Endothelial cell of umbilical vein (primary cell): ENCODE data around the gene VAC14. TPM values are rescaled to one million over a fixed set of nuclear protein-coding genes. Genes with fewer than 3 reads are reported as not detected.
A peak's percentile ranks its signal among the peaks of the same experiment; 100 is the strongest.

Experiments
- BruUV-seq: library from RNA; stranded (reverse); fragments of 400-500 nt; replicated peaks from 2 replicates; lab custom pipeline; 2021; lab: Mats Ljungman, UMichigan
- CTCF ChIA-PET: fragments of 300-600, 350-600 bp; sonication (Branson Sonifier 250); formaldehyde crosslinking; loops from one replicate; lab custom pipeline; 2021; ENCODE audit warnings: antibody characterized with exemption, inconsistent platforms; lab: Charles Lee
- POLR2A ChIA-PET: fragments of 300-600, 350-600 bp; sonication (Branson Sonifier 250); formaldehyde crosslinking; loops from one replicate; lab custom pipeline; 2021; ENCODE audit warnings: antibody characterized with exemption, inconsistent platforms; lab: Charles Lee
- DNase-seq: peaks from one replicate; pipeline ENCODE4 v3.0.0-alpha.2; 2011; ENCODE audit warnings: low read depth, low spot score
- FAIRE-seq: peaks from 2 replicates; lab custom pipeline; 2011; peaks lifted over from hg19 to GRCh38; lab: Jason Lieb, UNC
- H2AFZ ChIP-seq: 2 replicates; pipeline ENCODE4 v1.6.0; 2012; ENCODE audit warnings: low read depth, low read length, control low read depth, inconsistent platforms
- H3K27ac ChIP-seq: 2 replicates; pipeline ENCODE4 v1.5.1; 2011; ENCODE audit warnings: low read depth, mild to moderate bottlenecking, control low read depth, low read length, moderate library complexity; ENCODE audit not compliant: insufficient read depth
- H3K27me3 ChIP-seq, 2 experiments: 2 replicates each; pipeline versions ENCODE4 v1.6.0 to v1.6.1; 2011; ENCODE audit warnings: low read length in 2 of 2, mixed read lengths in 1 of 2; ENCODE audit not compliant: control insufficient read depth in 2 of 2, insufficient read depth in 2 of 2
- H3K36me3 ChIP-seq, 2 experiments: 2 replicates in 1 of 2; 3 replicates in 1 of 2; pipeline ENCODE4 v1.5.1; 2011; ENCODE audit warnings: low read length in 2 of 2, mild to moderate bottlenecking in 1 of 2, moderate library complexity in 1 of 2; ENCODE audit not compliant: control insufficient read depth in 2 of 2, insufficient read depth in 2 of 2; ENCODE audit errors: extremely low read depth in 1 of 2
- H3K4me1 ChIP-seq: 3 replicates; pipeline ENCODE4 v1.5.1; 2011; ENCODE audit warnings: mild to moderate bottlenecking, low read length; ENCODE audit not compliant: control insufficient read depth, insufficient read depth; ENCODE audit errors: extremely low read depth
- H3K4me2 ChIP-seq: 2 replicates; pipeline ENCODE4 v1.6.1; 2011; ENCODE audit warnings: low read length, control low read depth, mixed read lengths; ENCODE audit not compliant: insufficient read depth
- H3K4me3 ChIP-seq, 3 experiments: fragments of 200-600 bp in 1 of 3; sonication (generic), shearing (Covaris generic) in 1 of 3; replicated peaks in 1 of 3; 2 replicates each; pipeline ENCODE4 v1.5.1; 2011 to 2016; ENCODE audit warnings: control low read depth in 3 of 3, low read length in 3 of 3, mild to moderate bottlenecking in 2 of 3, inconsistent platforms in 1 of 3, low read depth in 1 of 3, moderate library complexity in 1 of 3; ENCODE audit not compliant: insufficient read depth in 1 of 3
- H3K79me2 ChIP-seq: 2 replicates; pipeline ENCODE4 v1.6.0; 2012; ENCODE audit warnings: low read length, inconsistent platforms; ENCODE audit not compliant: control insufficient read depth, insufficient read depth
- H3K9ac ChIP-seq: replicated peaks from 2 replicates; pipeline ENCODE3; 2011; ENCODE audit warnings: low read length, control low read depth; ENCODE audit not compliant: insufficient read depth; ENCODE audit errors: extremely low read depth
- H3K9me1 ChIP-seq: replicated peaks from 3 replicates; pipeline ENCODE4 v1.6.0; 2011; ENCODE audit warnings: mild to moderate bottlenecking, low read length; ENCODE audit not compliant: control insufficient read depth, insufficient read depth; ENCODE audit errors: extremely low read depth
- H3K9me3 ChIP-seq: replicated peaks from 2 replicates; pipeline ENCODE4 v1.5.1; 2012; ENCODE audit warnings: low read length, inconsistent platforms; ENCODE audit not compliant: control insufficient read depth, insufficient read depth
- H4K20me1 ChIP-seq: replicated peaks from 2 replicates; pipeline ENCODE3; 2011; ENCODE audit warnings: mild to moderate bottlenecking, low read length; ENCODE audit not compliant: control insufficient read depth, insufficient read depth; ENCODE audit errors: extremely low read depth
- CTCF ChIP-seq, 2 donors: IDR thresholded peaks; 1 replicate in 1 of 2; 2 replicates in 1 of 2; pipeline ENCODE4 v1.5.1; 2011; ENCODE audit warnings: low read length in 2 of 2, mild to moderate bottlenecking in 2 of 2, moderate library complexity in 2 of 2, control low read depth in 1 of 2, inconsistent platforms in 1 of 2, low read depth in 1 of 2; ENCODE audit not compliant: insufficient read depth in 1 of 2; ENCODE audit errors: extremely low read depth in 1 of 2
- EZH2 ChIP-seq: IDR thresholded peaks from 2 replicates; pipeline ENCODE4 v1.6.1; 2012; ENCODE audit warnings: borderline replicate concordance, low read depth, mild to moderate bottlenecking, moderate library complexity, low read length, inconsistent platforms; ENCODE audit not compliant: severe bottlenecking
- FOS ChIP-seq: IDR thresholded peaks from 2 replicates; pipeline ENCODE4 v1.6.1; 2011; ENCODE audit warnings: mild to moderate bottlenecking, low read length, moderate library complexity, borderline replicate concordance; ENCODE audit not compliant: insufficient read depth
- GATA2 ChIP-seq: IDR thresholded peaks from 2 replicates; pipeline ENCODE4 v1.7.0; 2011; ENCODE audit warnings: low read depth, mild to moderate bottlenecking, moderate library complexity, mixed read lengths, low read length; ENCODE audit not compliant: insufficient read length, insufficient read depth
- JUN ChIP-seq: IDR thresholded peaks from 2 replicates; pipeline ENCODE4 v1.6.1; 2011; ENCODE audit warnings: borderline replicate concordance, low read depth; ENCODE audit not compliant: insufficient read length, insufficient read depth
- MAX ChIP-seq: IDR thresholded peaks from 2 replicates; pipeline ENCODE4 v1.6.1; 2011; ENCODE audit not compliant: insufficient read depth, insufficient read length
- MYC ChIP-seq: IDR thresholded peaks from one replicate; pipeline ENCODE4 v1.6.1; 2011; ENCODE audit warnings: mild to moderate bottlenecking, low read depth, low read length
- POLR2A ChIP-seq: IDR thresholded peaks from 2 replicates; pipeline ENCODE4 v1.6.1; 2012; ENCODE audit warnings: low read depth, mild to moderate bottlenecking, control low read depth, low read length
- POLR2AphosphoS5 ChIP-seq: IDR thresholded peaks from 2 replicates; pipeline ENCODE4 v1.6.1; 2012; ENCODE audit warnings: low read depth, mild to moderate bottlenecking, control low read depth, low read length, moderate library complexity; ENCODE audit not compliant: insufficient read depth
- dilution Hi-C: fragments of 300-500 bp; cut with MboI; formaldehyde crosslinking; loops from one replicate; pipeline ENCODE4 v1.15.0; 2019; ENCODE audit warnings: low sequenced_read_pairs; ENCODE audit not compliant: extremely low pct_ligation_motif_present
- intact Hi-C: fragments of 100-400 bp; cut with micrococcal nuclease; formaldehyde crosslinking; loops from one replicate; pipeline ENCODE4 v1.10.0; 2022
- polyA plus RNA-seq, 4 experiments: library from polyadenylated mRNA; depleted of rRNA in 3 of 4; stranded (reverse) in 3 of 4; unstranded in 1 of 4; fragments of >200 nt; gene quantifications; 2 replicates each; pipeline versions ENCODE4 v1.2.1 to v1.2.3, GENCODE V29; 2011 to 2012; ENCODE audit warnings: missing spikeins in 1 of 4
- total RNA-seq: library from RNA; stranded (reverse); gene quantifications from 2 replicates; pipeline ENCODE4 v1.2.3, GENCODE V29; 2021

Gene VAC14
- total and polyA plus RNA-seq, 2 donors (not counting 3 experiments of a cell fraction or from before 2014, with no cell fraction given), result 37.6 to 57.9 TPM

GRCh38 chr16:70746040-70746707 lies 54.8 kb downstream of the VAC14 start:
- H3K9ac ChIP-seq, result peak overlapping the region; percentile 4
- CTCF ChIA-PET, result interaction anchor here (1.0 to 1.4 kb wide), 4 partner anchors 8 to 66 kb away, joined by 3 to 9 read pairs (median 4); no protein-coding TSS in a partner anchor
- H3K27me3 ChIP-seq, result no peaks in the 10 kb centered on the region
- H3K9me1 ChIP-seq, result no peaks in the 10 kb centered on the region
- DNase-seq (peak; percentile 36), FAIRE-seq (no peak)
- H3K36me3 ChIP-seq, result peaks cover 0 to 5% of the 10 kb centered on the region in 2 experiments
- H3K27ac ChIP-seq, result peak overlapping the region; percentile 41
- no peaks in the 10 kb centered on the region for H3K9me3 ChIP-seq
- TF ChIP-seq POLR2A (no peak), GATA2 (no peak), JUN (no peak), MAX (no peak), POLR2AphosphoS5 (no peak), EZH2 (no peak), FOS (no peak), MYC (no peak), CTCF (IDR thresholded peaks at IDR 0.05; ENCODE audit: extremely low read depth in 1 of 2, insufficient read depth in 1 of 2, low read depth in 1 of 2, low read length in 2 of 2) (no peak)
- dilution Hi-C loops, result no loop called here
- H4K20me1 ChIP-seq, result no peaks in the 10 kb centered on the region
- no peak overlapping the region for H3K4me2 ChIP-seq
- peak overlapping the region; percentile 40 for H2AFZ ChIP-seq
- H3K4me3 ChIP-seq, result no peak overlapping the region
- no peaks in the 10 kb centered on the region for H3K79me2 ChIP-seq
- peaks cover 21% of the 10 kb centered on the region for H3K4me1 ChIP-seq
- no TSS peak for BruUV-seq
- intact Hi-C loops, result no loop called here
- POLR2A ChIA-PET, result no interaction called here
